Measurements from ENCODE around the gene FGF21.

DNA sequence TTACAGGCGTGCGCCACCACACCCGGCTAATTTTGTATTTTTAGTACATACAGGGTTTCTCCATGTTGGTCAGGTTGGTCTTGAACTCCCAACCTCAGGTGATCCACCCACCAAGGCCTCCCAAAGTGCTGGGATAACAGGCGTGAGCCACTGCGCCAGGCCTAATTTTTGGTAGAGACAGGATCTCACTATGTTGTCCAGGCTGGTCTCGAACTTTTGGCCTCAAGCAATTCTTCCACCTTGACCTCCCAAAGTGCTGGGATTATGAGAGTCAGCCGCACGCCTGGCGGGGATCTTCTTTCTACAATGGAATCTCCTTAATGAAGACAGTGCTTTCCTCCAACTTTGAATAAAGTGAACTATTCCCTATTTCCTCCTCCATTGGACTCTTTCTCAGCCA is 20.7 kb upstream of the FGF21 start:
- TF ChIP-seq, protein P1, sequence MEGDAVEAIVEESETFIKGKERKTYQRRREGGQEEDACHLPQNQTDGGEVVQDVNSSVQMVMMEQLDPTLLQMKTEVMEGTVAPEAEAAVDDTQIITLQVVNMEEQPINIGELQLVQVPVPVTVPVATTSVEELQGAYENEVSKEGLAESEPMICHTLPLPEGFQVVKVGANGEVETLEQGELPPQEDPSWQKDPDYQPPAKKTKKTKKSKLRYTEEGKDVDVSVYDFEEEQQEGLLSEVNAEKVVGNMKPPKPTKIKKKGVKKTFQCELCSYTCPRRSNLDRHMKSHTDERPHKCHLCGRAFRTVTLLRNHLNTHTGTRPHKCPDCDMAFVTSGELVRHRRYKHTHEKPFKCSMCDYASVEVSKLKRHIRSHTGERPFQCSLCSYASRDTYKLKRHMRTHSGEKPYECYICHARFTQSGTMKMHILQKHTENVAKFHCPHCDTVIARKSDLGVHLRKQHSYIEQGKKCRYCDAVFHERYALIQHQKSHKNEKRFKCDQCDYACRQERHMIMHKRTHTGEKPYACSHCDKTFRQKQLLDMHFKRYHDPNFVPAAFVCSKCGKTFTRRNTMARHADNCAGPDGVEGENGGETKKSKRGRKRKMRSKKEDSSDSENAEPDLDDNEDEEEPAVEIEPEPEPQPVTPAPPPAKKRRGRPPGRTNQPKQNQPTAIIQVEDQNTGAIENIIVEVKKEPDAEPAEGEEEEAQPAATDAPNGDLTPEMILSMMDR (conservative IDR thresholded peaks at IDR 0.05; ENCODE audit: low read depth, low read length): no peak
- TF ChIP-seq EZH2 (IDR thresholded peaks at IDR 0.05; ENCODE audit: low read length, unreplicated experiment) (no peak), EZH2phosphoT487 (IDR thresholded peaks at IDR 0.05; ENCODE audit: borderline replicate concordance, low read length) (no peak)

Data from PC-3 (cell line).